H9 (cell line): Measurements from ENCODE around the gene AFF2. TPM values are rescaled to one million over a fixed set of nuclear protein-coding genes. Genes with fewer than 3 reads are reported as not detected.

Experiments
- DNase-seq: peaks from one replicate; pipeline ENCODE4 v3.0.0-alpha.2; 2017
- H2AFZ ChIP-seq: one replicate; pipeline ENCODE4 v1.6.1; 2013; ENCODE audit warnings: mild to moderate bottlenecking, low read length, control low read depth, moderate library complexity
- H2AK5ac ChIP-seq: 2 replicates; pipeline ENCODE4 v1.6.1; 2013; ENCODE audit warnings: low read length, control low read depth, mixed read lengths; ENCODE audit not compliant: insufficient read length
- H2BK120ac ChIP-seq: one replicate; pipeline ENCODE4 v1.6.1; 2013; ENCODE audit warnings: low read depth, mild to moderate bottlenecking, low read length, control low read depth, inconsistent platforms; ENCODE audit not compliant: poor library complexity, severe bottlenecking
- H2BK12ac ChIP-seq: 2 replicates; pipeline ENCODE4 v1.6.1; 2013; ENCODE audit warnings: low read length, control low read depth, mixed read lengths, low read depth; ENCODE audit not compliant: insufficient read length
- H2BK15ac ChIP-seq: 2 replicates; pipeline ENCODE4 v1.6.1; 2013; ENCODE audit warnings: low read depth, low read length, control low read depth
- H2BK20ac ChIP-seq: one replicate; pipeline ENCODE4 v1.6.1; 2013; ENCODE audit warnings: low read depth, mild to moderate bottlenecking, low read length, control low read depth, inconsistent platforms; ENCODE audit not compliant: poor library complexity, severe bottlenecking
- H2BK5ac ChIP-seq: 2 replicates; pipeline ENCODE4 v1.6.1; 2013; ENCODE audit warnings: low read length, control low read depth, mixed read lengths; ENCODE audit not compliant: insufficient read length
- H3K14ac ChIP-seq: 2 replicates; pipeline ENCODE4 v1.6.1; 2013; ENCODE audit warnings: low read length, control low read depth; ENCODE audit not compliant: insufficient read depth
- H3K18ac ChIP-seq: 2 replicates; pipeline ENCODE4 v1.6.1; 2013; ENCODE audit warnings: low read depth, mild to moderate bottlenecking, mixed read lengths, low read length, control low read depth; ENCODE audit not compliant: insufficient read length
- H3K23ac ChIP-seq: 2 replicates; pipeline ENCODE4 v1.6.1; 2013; ENCODE audit warnings: low read length, control low read depth, mixed read lengths, low read depth; ENCODE audit not compliant: insufficient read length
- H3K23me2 ChIP-seq: 2 replicates; pipeline ENCODE4 v1.6.1; 2013; ENCODE audit warnings: low read depth, mild to moderate bottlenecking, mixed read lengths, low read length, control low read depth; ENCODE audit not compliant: insufficient read length, poor library complexity, severe bottlenecking
- H3K27ac ChIP-seq: 2 replicates; pipeline ENCODE4 v1.5.1; 2013; ENCODE audit warnings: low read length, control low read depth, mixed read lengths, low read depth; ENCODE audit not compliant: insufficient read length
- H3K27me3 ChIP-seq: 2 replicates; pipeline ENCODE4 v1.6.1; 2013; ENCODE audit warnings: low read length, control low read depth, inconsistent platforms; ENCODE audit not compliant: insufficient read depth
- H3K4ac ChIP-seq: 2 replicates; pipeline ENCODE4 v1.6.1; 2013; ENCODE audit warnings: low read depth, mild to moderate bottlenecking, control low read depth, inconsistent platforms, low read length, moderate library complexity
- H3K4me1 ChIP-seq: 2 replicates; pipeline ENCODE4 v1.6.1; 2013; ENCODE audit warnings: low read length, control low read depth, inconsistent platforms; ENCODE audit not compliant: insufficient read depth
- H3K4me2 ChIP-seq: 2 replicates; pipeline ENCODE4 v1.6.1; 2013; ENCODE audit warnings: low read length, control low read depth, mixed read lengths; ENCODE audit not compliant: insufficient read length, insufficient read depth
- H3K56ac ChIP-seq: 2 replicates; pipeline ENCODE4 v1.6.1; 2013; ENCODE audit warnings: low read depth, mild to moderate bottlenecking, mixed read lengths, low read length, control low read depth; ENCODE audit not compliant: insufficient read length
- H3K79me1 ChIP-seq: 2 replicates; pipeline ENCODE4 v1.6.1; 2013; ENCODE audit warnings: low read depth, mild to moderate bottlenecking, moderate library complexity, low read length, control low read depth, inconsistent platforms; ENCODE audit not compliant: insufficient read depth, poor library complexity, severe bottlenecking
- H3K79me2 ChIP-seq: 2 replicates; pipeline ENCODE4 v1.6.1; 2013; ENCODE audit warnings: low read length, control low read depth, inconsistent platforms; ENCODE audit not compliant: insufficient read depth
- H3K9ac ChIP-seq: 2 replicates; pipeline ENCODE4 v1.6.1; 2013; ENCODE audit warnings: low read length, control low read depth, mixed read lengths; ENCODE audit not compliant: insufficient read length; ENCODE audit errors: extremely low read depth
- H3K9me3 ChIP-seq: one replicate; pipeline ENCODE4 v1.6.1; 2013; ENCODE audit warnings: low read depth, low read length, inconsistent platforms; ENCODE audit not compliant: control insufficient read depth
- H3T11ph ChIP-seq: one replicate; pipeline ENCODE4 v1.6.1; 2013; ENCODE audit warnings: mild to moderate bottlenecking, low read length, control low read depth, inconsistent platforms
- H4K20me1 ChIP-seq: one replicate; pipeline ENCODE4 v1.6.1; 2013; ENCODE audit not compliant: control insufficient read depth, insufficient read length, insufficient read depth
- H4K5ac ChIP-seq: 2 replicates; pipeline ENCODE4 v1.6.1; 2013; ENCODE audit warnings: low read depth, mild to moderate bottlenecking, mixed read lengths, low read length, control low read depth; ENCODE audit not compliant: insufficient read length
- H4K8ac ChIP-seq: replicated peaks from 2 replicates; pipeline ENCODE4 v1.6.1; 2013; ENCODE audit warnings: low read length, control low read depth, mixed read lengths, low read depth; ENCODE audit not compliant: insufficient read length
- H4K91ac ChIP-seq: 2 replicates; pipeline ENCODE4 v1.6.1; 2013; ENCODE audit warnings: low read depth, mild to moderate bottlenecking, moderate library complexity, mixed read lengths, low read length, control low read depth; ENCODE audit not compliant: insufficient read length
- H3K27ac Mint-ChIP-seq, 3 experiments: 2 replicates in 2 of 3; 3 replicates in 1 of 3; pipeline ENCODE4 v1.8.0; 2020 to 2021; ENCODE audit warnings: mixed read lengths in 3 of 3, mild to moderate bottlenecking in 1 of 3, moderate library complexity in 1 of 3
- H3K27me3 Mint-ChIP-seq: 2 replicates; pipeline ENCODE4 v1.8.0; 2021; ENCODE audit warnings: low read depth, mild to moderate bottlenecking, moderate library complexity, mixed read lengths
- H3K36me3 Mint-ChIP-seq, 3 experiments: 2 replicates in 2 of 3; 3 replicates in 1 of 3; pipeline ENCODE4 v1.8.0; 2020 to 2021; ENCODE audit warnings: low read depth in 3 of 3, mixed read lengths in 3 of 3; ENCODE audit not compliant: insufficient read depth in 1 of 3
- H3K4me1 Mint-ChIP-seq, 2 experiments: 2 replicates each; pipeline ENCODE4 v1.8.0; 2020; ENCODE audit warnings: mixed read lengths in 2 of 2
- H3K4me3 Mint-ChIP-seq, 2 experiments: 2 replicates in 1 of 2; 3 replicates in 1 of 2; pipeline ENCODE4 v1.8.0; 2020 to 2021; ENCODE audit warnings: mild to moderate bottlenecking in 2 of 2, mixed read lengths in 2 of 2, moderate library complexity in 1 of 2
- H3K9me3 Mint-ChIP-seq, 2 experiments: 2 replicates in 1 of 2; 3 replicates in 1 of 2; pipeline ENCODE4 v1.8.0; 2020; ENCODE audit warnings: mild to moderate bottlenecking in 2 of 2, mixed read lengths in 2 of 2, moderate library complexity in 1 of 2
- WGBS: extraction: QIAGEN DNeasy Blood & Tissue Kit; methylation state at CpG from one replicate; pipeline ENCODE4 v1.1.7; 2013; ENCODE audit warnings: missing lambda C conversion rate, low lambda C conversion rate, mixed read lengths; ENCODE audit not compliant: insufficient read length; ENCODE audit errors: extremely low coverage; 5-methylcytosine and 5-hydroxymethylcytosine counted together
- total RNA-seq: library from RNA; stranded (reverse); gene quantifications from 2 replicates; pipeline ENCODE4 v1.2.1, GENCODE V29; 2021
- TF ChIP-seq, protein P1 (sequence below): fragments of 200-600 bp; sonication (generic); conservative IDR thresholded peaks from 3 replicates; pipeline ENCODE4 v1.8.0; 2021; ENCODE audit warnings: antibody characterized with exemption, mild to moderate bottlenecking

Gene AFF2
- total RNA-seq, 1 experiment from 2014 or later = 14.6 TPM

DNA sequence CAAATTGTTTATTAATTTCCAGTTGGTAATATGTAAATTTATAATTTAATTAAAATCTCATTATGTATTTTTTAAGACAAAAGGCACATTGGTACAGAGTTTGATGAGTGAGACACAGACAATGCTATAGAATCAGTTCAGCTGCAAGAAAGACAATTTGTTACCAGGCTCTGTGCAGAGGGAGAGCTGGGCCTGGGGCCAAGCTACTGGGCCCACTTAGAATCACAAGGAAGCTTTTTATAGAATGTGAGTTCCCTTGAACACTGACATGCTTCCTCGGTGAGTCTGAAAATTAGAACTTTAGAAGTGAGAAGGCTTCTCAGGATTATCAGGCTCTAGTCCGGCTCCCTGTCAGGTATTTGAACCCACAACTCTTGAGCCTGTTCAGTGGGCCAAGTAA lies 129.0 kb downstream of the AFF2 start:
- Histone ChIP-seq H3K4me2 (no peak overlapping the region), H4K20me1 (no peaks in the 10 kb centered on the region), H3K18ac (no peak overlapping the region), H4K8ac (no peak overlapping the region), H3K9me3 (peaks cover 39% of the 10 kb centered on the region), H2BK5ac (no peak overlapping the region), H3K4me1 (no peaks in the 10 kb centered on the region), H3K79me1 (no peaks in the 10 kb centered on the region), H2AK5ac (no peak overlapping the region), H3K23me2 (no peaks in the 10 kb centered on the region), H3K14ac (no peak overlapping the region), H3K4ac (no peak overlapping the region), H3K27ac (no peak overlapping the region), H3T11ph (no peak overlapping the region), H3K9ac (no peak overlapping the region), H4K91ac (no peak overlapping the region), H3K27me3 (no peaks in the 10 kb centered on the region), H2AFZ (no peak overlapping the region), H2BK20ac (no peak overlapping the region), H3K79me2 (no peaks in the 10 kb centered on the region), H2BK120ac (no peak overlapping the region), H3K56ac (no peak overlapping the region), H2BK12ac (no peak overlapping the region), H2BK15ac (no peak overlapping the region), H4K5ac (no peak overlapping the region), H3K23ac (no peak overlapping the region)
- Mint-ChIP-seq H3K4me3 (no peak overlapping the region), H3K9me3 (peaks cover 54 to 59% of the 10 kb centered on the region in 2 experiments), H3K36me3 (peaks cover 0 to 1% (median 0%) of the 10 kb centered on the region in 3 experiments; a peak in 1 of 7 replicates), H3K27me3 (no peaks in the 10 kb centered on the region; the same call in 1 of the 2 replicates), H3K4me1 (no peaks in the 10 kb centered on the region), H3K27ac (no peak overlapping the region)
- no peak for DNase-seq
- TF ChIP-seq, protein P1, sequence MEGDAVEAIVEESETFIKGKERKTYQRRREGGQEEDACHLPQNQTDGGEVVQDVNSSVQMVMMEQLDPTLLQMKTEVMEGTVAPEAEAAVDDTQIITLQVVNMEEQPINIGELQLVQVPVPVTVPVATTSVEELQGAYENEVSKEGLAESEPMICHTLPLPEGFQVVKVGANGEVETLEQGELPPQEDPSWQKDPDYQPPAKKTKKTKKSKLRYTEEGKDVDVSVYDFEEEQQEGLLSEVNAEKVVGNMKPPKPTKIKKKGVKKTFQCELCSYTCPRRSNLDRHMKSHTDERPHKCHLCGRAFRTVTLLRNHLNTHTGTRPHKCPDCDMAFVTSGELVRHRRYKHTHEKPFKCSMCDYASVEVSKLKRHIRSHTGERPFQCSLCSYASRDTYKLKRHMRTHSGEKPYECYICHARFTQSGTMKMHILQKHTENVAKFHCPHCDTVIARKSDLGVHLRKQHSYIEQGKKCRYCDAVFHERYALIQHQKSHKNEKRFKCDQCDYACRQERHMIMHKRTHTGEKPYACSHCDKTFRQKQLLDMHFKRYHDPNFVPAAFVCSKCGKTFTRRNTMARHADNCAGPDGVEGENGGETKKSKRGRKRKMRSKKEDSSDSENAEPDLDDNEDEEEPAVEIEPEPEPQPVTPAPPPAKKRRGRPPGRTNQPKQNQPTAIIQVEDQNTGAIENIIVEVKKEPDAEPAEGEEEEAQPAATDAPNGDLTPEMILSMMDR = no peak
- WGBS = no CpG with 5 or more reads among the region's 2 CpGs
